A673 (cell line): ENCODE measurements around the gene ZBTB8OS. TPM values are rescaled to one million over a fixed set of nuclear protein-coding genes. Genes with fewer than 3 reads are reported as not detected.

Experiments
- BruUV-seq: library from RNA; stranded (reverse); fragments of 400-500 nt; replicated peaks from 2 replicates; lab custom pipeline; 2021; lab: Mats Ljungman, UMichigan
- CTCF ChIA-PET: fragments of 300-600 bp; sonication (Branson Sonifier 250); formaldehyde crosslinking; loops from one replicate; lab custom pipeline; 2022; ENCODE audit warnings: antibody characterized with exemption; lab: Charles Lee
- POLR2A ChIA-PET: fragments of 300-600 bp; sonication (Branson Sonifier 250); formaldehyde crosslinking; loops from one replicate; lab custom pipeline; 2022; ENCODE audit warnings: antibody characterized with exemption; ENCODE audit not compliant: low non-redundant PET; lab: Charles Lee
- DNase-seq: peaks from one replicate; pipeline ENCODE4 v3.0.0-alpha.2; 2015; ENCODE audit warnings: low spot score
- H3K27ac ChIP-seq: fragments of 200-600 bp; sonication (generic); 2 replicates; pipeline ENCODE4 v1.5.1; 2016; ENCODE audit warnings: mixed run types, low read depth, mild to moderate bottlenecking, mixed read lengths, antibody characterized with exemption, low read length; ENCODE audit not compliant: poor library complexity, severe bottlenecking
- H3K27me3 ChIP-seq: fragments of 200-600 bp; sonication (generic); replicated peaks from 2 replicates; pipeline ENCODE4 v1.6.1; 2017; ENCODE audit warnings: mixed run types, low read depth, mild to moderate bottlenecking, mixed read lengths, antibody characterized with exemption, low read length; ENCODE audit not compliant: insufficient read depth, poor library complexity
- H3K36me3 ChIP-seq: fragments of 200-600 bp; sonication (generic); 2 replicates; pipeline ENCODE4 v1.6.1; 2016; ENCODE audit warnings: mixed run types, mild to moderate bottlenecking, mixed read lengths, antibody characterized with exemption, low read length; ENCODE audit not compliant: insufficient read depth, poor library complexity, severe bottlenecking
- H3K4me1 ChIP-seq: fragments of 200-600 bp; sonication (generic); 2 replicates; pipeline ENCODE4 v1.6.1; 2017; ENCODE audit warnings: mixed run types, mild to moderate bottlenecking, mixed read lengths, antibody characterized with exemption, low read length; ENCODE audit not compliant: insufficient read depth, poor library complexity, severe bottlenecking
- H3K4me3 ChIP-seq: fragments of 200-600 bp; sonication (generic); 2 replicates; pipeline ENCODE4 v1.5.1; 2016; ENCODE audit warnings: low read depth, mixed run types, mild to moderate bottlenecking, mixed read lengths, low read length; ENCODE audit not compliant: poor library complexity, severe bottlenecking
- H3K9me3 ChIP-seq: fragments of 200-600 bp; sonication (generic); 2 replicates; pipeline ENCODE4 v1.6.1; 2016; ENCODE audit warnings: mixed run types, low read depth, mild to moderate bottlenecking, mixed read lengths, antibody characterized with exemption, low read length; ENCODE audit not compliant: poor library complexity, severe bottlenecking
- CTCF ChIP-seq: fragments of 300-800, 200-600 bp; sonication (generic); conservative IDR thresholded peaks from 2 replicates; pipeline ENCODE4 v1.5.1; 2017; ENCODE audit warnings: low read depth, mild to moderate bottlenecking, antibody characterized with exemption, low read length, moderate library complexity, mixed read lengths
- EZH2 ChIP-seq: fragments of 200-600 bp; sonication (generic); IDR thresholded peaks from 2 replicates; pipeline ENCODE4 v1.6.1; 2017; ENCODE audit warnings: borderline replicate concordance, low read depth, mild to moderate bottlenecking, mixed read lengths, antibody characterized with exemption, low read length; ENCODE audit not compliant: poor library complexity, severe bottlenecking
- intact Hi-C: fragments of 100-400 bp; cut with micrococcal nuclease; formaldehyde crosslinking; loops from one replicate; pipeline ENCODE4 v1.10.0; 2022; ENCODE audit not compliant: unreplicated experiment
- total RNA-seq: library from RNA; stranded (reverse); gene quantifications from 2 replicates; pipeline ENCODE4 v1.2.3, GENCODE V29; 2021

Gene ZBTB8OS
- total RNA-seq, 1 experiment from 2014 or later = 72.1 TPM

GRCh38 chr1:32695098-32695904 lies 45.0 kb upstream of the ZBTB8OS start:
- H3K27me3 ChIP-seq = no peaks in the 10 kb centered on the region
- TF ChIP-seq CTCF (no peak), EZH2 (no peak)
- no peaks in the 10 kb centered on the region for H3K9me3 ChIP-seq
- ChIA-PET CTCF (interaction anchor here (0.6 kb wide), 1 partner anchor 175 kb away, joined by 3 read pairs; no protein-coding TSS in a partner anchor), POLR2A (no interaction called here)
- H3K36me3 ChIP-seq = no peaks in the 10 kb centered on the region
- no peak for DNase-seq
- no peak overlapping the region for H3K27ac ChIP-seq
- no peak overlapping the region for H3K4me3 ChIP-seq
- H3K4me1 ChIP-seq = no peaks in the 10 kb centered on the region
- no TSS peak for BruUV-seq
- intact Hi-C loops = no loop called here

- Histone ChIP-seq H3K9me3 (no peaks in the 10 kb centered on the region), H3K27me3 (no peaks in the 10 kb centered on the region), H3K4me3 (no peak overlapping the region), H3K36me3 (no peaks in the 10 kb centered on the region), H3K4me1 (no peaks in the 10 kb centered on the region), H3K27ac (no peak overlapping the region)
- no peak for DNase-seq
- TF ChIP-seq EZH2 (no peak), CTCF (no peak)
- CTCF ChIA-PET = interaction anchor here (0.5 kb wide), 1 partner anchor 173 kb away, joined by 7 read pairs; no protein-coding TSS in a partner anchor
- intact Hi-C loops = no loop called here
- POLR2A ChIA-PET = interaction anchor here (0.6 kb wide), 1 partner anchor 37 kb away, joined by 6 read pairs; no protein-coding TSS in a partner anchor
- BruUV-seq = no TSS peak
Observed at GRCh38 chr1:32693455-32694174, 43.3 kb upstream of the ZBTB8OS start.

DNA sequence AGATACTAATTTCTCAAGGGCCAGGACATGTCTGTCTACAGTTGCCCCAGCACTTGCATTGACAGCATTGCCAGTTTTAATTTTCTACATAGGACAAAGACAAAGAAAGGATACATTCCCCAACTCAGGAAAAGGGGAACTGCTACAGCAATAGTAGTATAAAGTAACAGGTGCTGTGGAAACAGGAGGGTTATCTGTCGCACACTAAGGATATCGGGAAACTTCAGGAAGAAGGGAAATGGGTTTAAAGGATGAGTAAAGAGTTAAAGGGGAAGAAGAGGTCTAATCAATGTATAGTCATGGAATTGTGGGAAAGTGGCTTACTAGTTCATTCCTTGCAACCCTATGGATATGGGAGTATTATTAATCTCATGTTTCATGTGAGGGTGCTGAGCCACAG lies 36.0 kb upstream of the ZBTB8OS start:
- Histone ChIP-seq H3K27me3 (no peaks in the 10 kb centered on the region), H3K36me3 (peaks cover 48% of the 10 kb centered on the region), H3K9me3 (no peaks in the 10 kb centered on the region), H3K4me3 (no peak overlapping the region), H3K4me1 (no peaks in the 10 kb centered on the region), H3K27ac (no peak overlapping the region)
- TF ChIP-seq EZH2 = no peak
- TF ChIP-seq CTCF = no peak
- DNase-seq = no peak
- CTCF ChIA-PET = no interaction called here
- intact Hi-C loops = no loop called here
- BruUV-seq = no TSS peak
- POLR2A ChIA-PET = no interaction called here
